Endodermal cell (in vitro differentiated cells): ENCODE measurements around the gene CH25H. TPM values are rescaled to one million over a fixed set of nuclear protein-coding genes. Genes with fewer than 3 reads are reported as not detected.
"Not testable (repeated sequence)": the region's sequence is repeated elsewhere in the genome, so short reads cannot be mapped to it uniquely, and the experiment has no call there.

Source experiments
- DNase-seq: peaks from one replicate; pipeline ENCODE4 v3.0.0-alpha.2; 2017
- H3K27ac ChIP-seq: 2 replicates; pipeline ENCODE4 v1.5.1; 2013; ENCODE audit warnings: mild to moderate bottlenecking, low read depth, low read length, moderate library complexity
- H3K27me3 ChIP-seq: 2 replicates; pipeline ENCODE4 v1.6.1; 2013; ENCODE audit warnings: mild to moderate bottlenecking, low read length, moderate library complexity; ENCODE audit not compliant: insufficient read depth, control insufficient read depth, poor library complexity, severe bottlenecking
- H3K36me3 ChIP-seq: 2 replicates; pipeline ENCODE4 v1.7.0; 2013; ENCODE audit warnings: mild to moderate bottlenecking, low read length, moderate library complexity; ENCODE audit not compliant: control insufficient read depth, insufficient read depth
- H3K4me1 ChIP-seq: one replicate; pipeline ENCODE4 v1.7.0; 2013; ENCODE audit warnings: low read length; ENCODE audit not compliant: control insufficient read depth, insufficient read depth
- H3K4me3 ChIP-seq: 2 replicates; pipeline ENCODE4 v1.5.1; 2013; ENCODE audit warnings: mild to moderate bottlenecking, low read length, moderate library complexity
- H3K9ac ChIP-seq: 2 replicates; pipeline ENCODE4 v1.6.1; 2013; ENCODE audit warnings: mild to moderate bottlenecking, low read length, moderate library complexity; ENCODE audit not compliant: poor library complexity, severe bottlenecking; ENCODE audit errors: extremely low read depth
- H3K9me3 ChIP-seq: 2 replicates; pipeline ENCODE4 v1.6.1; 2013; ENCODE audit warnings: mild to moderate bottlenecking, low read length, moderate library complexity; ENCODE audit not compliant: control insufficient read depth
- H3K27ac Mint-ChIP-seq: 2 replicates; pipeline ENCODE4 v1.8.0; 2020; ENCODE audit warnings: mixed read lengths
- H3K27me3 Mint-ChIP-seq: 2 replicates; pipeline ENCODE4 v1.8.0; 2021; ENCODE audit warnings: mild to moderate bottlenecking, mixed read lengths; ENCODE audit not compliant: insufficient read depth
- H3K36me3 Mint-ChIP-seq: 2 replicates; pipeline ENCODE4 v1.8.0; 2020; ENCODE audit warnings: low read depth, mixed read lengths
- H3K4me1 Mint-ChIP-seq: 2 replicates; pipeline ENCODE4 v1.8.0; 2020; ENCODE audit warnings: mixed read lengths
- H3K4me3 Mint-ChIP-seq: 2 replicates; pipeline ENCODE4 v1.8.0; 2020; ENCODE audit warnings: mild to moderate bottlenecking, moderate library complexity, mixed read lengths
- H3K9me3 Mint-ChIP-seq: 2 replicates; pipeline ENCODE4 v1.8.0; 2020; ENCODE audit warnings: mild to moderate bottlenecking, mixed read lengths
- WGBS, 2 experiments: methylation state at CpG; one replicate each; pipeline versions ENCODE4 v1.1.5 to v1.1.7; 2013; ENCODE audit warnings: missing lambda C conversion rate in 2 of 2, mixed read lengths in 1 of 2; ENCODE audit not compliant: insufficient coverage in 1 of 2, insufficient read length in 1 of 2; 5-methylcytosine and 5-hydroxymethylcytosine counted together
- total RNA-seq, 2 donors: library from RNA; stranded (reverse); fragmentation: NEBNext Ultra II Directional in 1 of 2; extraction: Animal tissue kit (Norgen Biotek cat#: 25700) in 1 of 2; gene quantifications; 2 replicates in 1 of 2; 3 replicates in 1 of 2; pipeline ENCODE4 v1.2.1, GENCODE V29; 2021
- TF ChIP-seq, protein P1 (sequence below): fragments of 200-600 bp; sonication (generic); conservative IDR thresholded peaks from 2 replicates; pipeline ENCODE4 v1.5.0; 2021; ENCODE audit warnings: antibody characterized with exemption, mild to moderate bottlenecking

Gene CH25H
- total RNA-seq, 2 donors from 2014 or later: not detected

DNA sequence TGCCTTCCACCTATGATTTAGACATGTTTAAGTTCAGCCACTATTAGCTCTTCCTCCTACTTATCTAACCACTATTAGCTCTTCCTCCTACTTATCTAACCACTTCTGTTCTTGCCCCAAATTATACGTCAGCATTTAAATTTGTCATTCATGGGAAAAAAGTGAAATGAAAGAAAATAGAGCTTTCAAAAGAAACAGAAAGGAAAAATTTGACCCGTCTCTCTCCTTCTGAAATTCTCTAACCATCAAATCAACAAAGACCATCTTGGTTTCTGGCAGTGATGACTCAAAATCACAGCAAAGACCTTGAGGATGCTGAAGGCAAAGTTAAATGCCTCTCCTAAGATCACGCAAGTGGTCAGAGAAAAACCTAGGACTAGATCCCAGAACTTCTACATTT is 41.9 kb upstream of the CH25H start:
- 83% methylated on average over 3 of the region's 3 CpGs; no CpG with 5 or more reads in 1 of the 2 experiments for WGBS, 2 experiments
- Mint-ChIP-seq H3K4me1 (peaks cover 13% of the 10 kb centered on the region), H3K27ac (no peak overlapping the region), H3K4me3 (no peak overlapping the region), H3K9me3 (peaks cover 18% of the 10 kb centered on the region), H3K27me3 (peaks cover 6% of the 10 kb centered on the region), H3K36me3 (no peaks in the 10 kb centered on the region)
- H3K4me1 ChIP-seq: no peaks in the 10 kb centered on the region
- no peak overlapping the region for H3K27ac ChIP-seq
- H3K27me3 ChIP-seq: no peaks in the 10 kb centered on the region
- TF ChIP-seq, protein P1, sequence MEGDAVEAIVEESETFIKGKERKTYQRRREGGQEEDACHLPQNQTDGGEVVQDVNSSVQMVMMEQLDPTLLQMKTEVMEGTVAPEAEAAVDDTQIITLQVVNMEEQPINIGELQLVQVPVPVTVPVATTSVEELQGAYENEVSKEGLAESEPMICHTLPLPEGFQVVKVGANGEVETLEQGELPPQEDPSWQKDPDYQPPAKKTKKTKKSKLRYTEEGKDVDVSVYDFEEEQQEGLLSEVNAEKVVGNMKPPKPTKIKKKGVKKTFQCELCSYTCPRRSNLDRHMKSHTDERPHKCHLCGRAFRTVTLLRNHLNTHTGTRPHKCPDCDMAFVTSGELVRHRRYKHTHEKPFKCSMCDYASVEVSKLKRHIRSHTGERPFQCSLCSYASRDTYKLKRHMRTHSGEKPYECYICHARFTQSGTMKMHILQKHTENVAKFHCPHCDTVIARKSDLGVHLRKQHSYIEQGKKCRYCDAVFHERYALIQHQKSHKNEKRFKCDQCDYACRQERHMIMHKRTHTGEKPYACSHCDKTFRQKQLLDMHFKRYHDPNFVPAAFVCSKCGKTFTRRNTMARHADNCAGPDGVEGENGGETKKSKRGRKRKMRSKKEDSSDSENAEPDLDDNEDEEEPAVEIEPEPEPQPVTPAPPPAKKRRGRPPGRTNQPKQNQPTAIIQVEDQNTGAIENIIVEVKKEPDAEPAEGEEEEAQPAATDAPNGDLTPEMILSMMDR: no peak
- no peak for DNase-seq
- no peak overlapping the region for H3K9ac ChIP-seq
- peaks cover 13% of the 10 kb centered on the region for H3K9me3 ChIP-seq
- no peaks in the 10 kb centered on the region for H3K36me3 ChIP-seq
- no peak overlapping the region for H3K4me3 ChIP-seq

DNA sequence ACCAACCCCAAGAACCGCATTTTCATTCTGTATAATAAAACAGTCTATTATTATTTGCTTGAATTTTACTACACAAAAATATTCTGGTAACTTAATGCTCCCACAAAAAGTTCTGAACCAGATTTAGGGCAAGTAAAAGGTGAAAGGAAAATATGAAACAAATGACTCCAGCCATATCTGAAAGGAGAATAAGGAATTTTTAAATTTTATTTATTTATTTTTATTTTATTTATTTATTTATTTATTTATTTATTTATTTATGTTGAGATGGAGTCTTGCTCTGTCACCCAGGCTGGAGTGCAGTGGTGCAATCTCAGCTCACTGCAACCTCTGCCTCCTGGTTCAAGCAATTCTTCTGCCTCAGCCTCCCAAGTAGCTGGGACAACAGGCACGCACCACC is 40.5 kb upstream of the CH25H start:
- not testable (repeated sequence) for H3K9me3 Mint-ChIP-seq, H3K4me3 Mint-ChIP-seq, H3K36me3 ChIP-seq, H3K9me3 ChIP-seq, DNase-seq, H3K27me3 Mint-ChIP-seq, H3K4me3 ChIP-seq, H3K27me3 ChIP-seq, H3K4me1 ChIP-seq, H3K36me3 Mint-ChIP-seq, H3K27ac Mint-ChIP-seq, H3K27ac ChIP-seq, H3K9ac ChIP-seq
- WGBS, 2 experiments: 91% methylated on average over 1 of the region's 2 CpGs; no CpG with 5 or more reads in 1 of the 2 experiments
- peaks cover 20% of the 10 kb centered on the region for H3K4me1 Mint-ChIP-seq

- H3K36me3 Mint-ChIP-seq: no peaks in the 10 kb centered on the region
- Histone ChIP-seq H3K27ac (no peak overlapping the region), H3K4me3 (no peak overlapping the region), H3K36me3 (no peaks in the 10 kb centered on the region), H3K9ac (no peak overlapping the region), H3K4me1 (no peaks in the 10 kb centered on the region), H3K9me3 (no peaks in the 10 kb centered on the region), H3K27me3 (no peaks in the 10 kb centered on the region)
- peaks cover under 1% of the 10 kb centered on the region for H3K27me3 Mint-ChIP-seq
- TF ChIP-seq, protein P1: peak; percentile 42
- H3K4me1 Mint-ChIP-seq: peaks cover 31% of the 10 kb centered on the region
- H3K4me3 Mint-ChIP-seq: no peak overlapping the region
- 83 to 90% methylated on average over 4 of the region's 4 CpGs for WGBS, 2 experiments
- H3K9me3 Mint-ChIP-seq: no peaks in the 10 kb centered on the region
- no peak for DNase-seq
- H3K27ac Mint-ChIP-seq: no peak overlapping the region
Observed at GRCh38 chr10:89245802-89246201, 38.7 kb upstream of the CH25H start.
